Chondrocyte (in vitro differentiated cells): ENCODE data around the gene AFP. TPM values are rescaled to one million over a fixed set of nuclear protein-coding genes. Genes with fewer than 3 reads are reported as not detected.

Experiments
- DNase-seq: peaks from one replicate; pipeline ENCODE4 v3.0.0; 2021; ENCODE audit warnings: mixed read lengths, low spot score
- H3K27ac Mint-ChIP-seq: one replicate; pipeline ENCODE4 v1.8.0; 2021; ENCODE audit warnings: mild to moderate bottlenecking, moderate library complexity, mixed read lengths; ENCODE audit not compliant: unreplicated experiment
- H3K27me3 Mint-ChIP-seq: 2 replicates; pipeline ENCODE4 v1.8.0; 2021; ENCODE audit warnings: low read depth, mixed read lengths
- H3K36me3 Mint-ChIP-seq: 2 replicates; pipeline ENCODE4 v1.8.0; 2021; ENCODE audit warnings: low read depth, mixed read lengths
- H3K4me1 Mint-ChIP-seq: 2 replicates; pipeline ENCODE4 v1.8.0; 2021; ENCODE audit warnings: low read depth, mild to moderate bottlenecking, mixed read lengths
- H3K4me3 Mint-ChIP-seq: one replicate; pipeline ENCODE4 v1.8.0; 2021; ENCODE audit warnings: mild to moderate bottlenecking, moderate library complexity, mixed read lengths; ENCODE audit not compliant: unreplicated experiment
- H3K9me3 Mint-ChIP-seq: 2 replicates; pipeline ENCODE4 v1.8.0; 2021; ENCODE audit warnings: low read depth, mixed read lengths
- CTCF ChIP-seq: fragments of 200-600 bp; sonication (generic); IDR thresholded peaks from 2 replicates; pipeline ENCODE4 v1.5.0; 2021; ENCODE audit warnings: antibody characterized with exemption, mild to moderate bottlenecking, moderate library complexity
- total RNA-seq: library from RNA; stranded (reverse); gene quantifications from 3 replicates; pipeline ENCODE4 v1.2.1, GENCODE V29; 2021

Gene AFP
- total RNA-seq, 1 donor from 2014 or later, result not detected

- Mint-ChIP-seq H3K27me3 (peaks cover 40% of the 10 kb centered on the region), H3K4me3 (no peak overlapping the region), H3K36me3 (no peaks in the 10 kb centered on the region), H3K27ac (no peak overlapping the region), H3K4me1 (no peaks in the 10 kb centered on the region), H3K9me3 (no peaks in the 10 kb centered on the region)
- TF ChIP-seq CTCF, result no peak
- no peak for DNase-seq
These were observed 39.7 kb upstream of the AFP start for GRCh38 chr4:73396304-73396703.

GRCh38 chr4:73396993-73397972 lies 38.7 kb upstream of the AFP start:
- no peaks in the 10 kb centered on the region for H3K9me3 Mint-ChIP-seq
- no peak for TF ChIP-seq CTCF
- H3K36me3 Mint-ChIP-seq, result no peaks in the 10 kb centered on the region
- DNase-seq, result no peak
- H3K4me3 Mint-ChIP-seq, result no peak overlapping the region
- H3K4me1 Mint-ChIP-seq, result no peaks in the 10 kb centered on the region
- H3K27me3 Mint-ChIP-seq, result peaks cover 31% of the 10 kb centered on the region
- no peak overlapping the region for H3K27ac Mint-ChIP-seq

GRCh38 chr4:73401412-73401811 lies 34.6 kb upstream of the AFP start:
- Mint-ChIP-seq H3K9me3 (no peaks in the 10 kb centered on the region), H3K27me3 (peaks cover 29% of the 10 kb centered on the region), H3K4me1 (no peaks in the 10 kb centered on the region), H3K36me3 (no peaks in the 10 kb centered on the region), H3K27ac (no peak overlapping the region), H3K4me3 (no peak overlapping the region)
- DNase-seq, result no peak
- TF ChIP-seq CTCF, result no peak

GRCh38 chr4:73404042-73404441 lies 32.0 kb upstream of the AFP start, which contains the start of gene ALB:
Gene ALB (plus strand): TSS chr4:73404287. CDS start chr4:73404328, 41 bp downstream.
- DNase-seq, result no peak
- Mint-ChIP-seq H3K27me3 (peaks cover 13% of the 10 kb centered on the region), H3K4me1 (no peaks in the 10 kb centered on the region), H3K27ac (no peak within 1 kb of the TSS), H3K9me3 (peaks cover 4% of the 10 kb centered on the region), H3K4me3 (no peak within 1 kb of the TSS), H3K36me3 (no peaks in the 10 kb centered on the region)
- TF ChIP-seq CTCF, result no peak

- Mint-ChIP-seq H3K27ac (no peak overlapping the region), H3K27me3 (peaks cover 15% of the 10 kb centered on the region), H3K4me3 (no peak overlapping the region), H3K4me1 (no peaks in the 10 kb centered on the region), H3K36me3 (no peaks in the 10 kb centered on the region), H3K9me3 (peaks cover 4% of the 10 kb centered on the region)
- DNase-seq, result no peak
- no peak for TF ChIP-seq CTCF
These were observed 31.6 kb upstream of the AFP start for GRCh38 chr4:73404457-73404856.
